GM21619 (cell line): ENCODE results near the gene ADAMTS8.

Experiments used
- ATAC-seq: cut with Tn5 transposase; IDR thresholded peaks from one replicate; pipeline ENCODE4 v1.9.1; 2021; ENCODE audit not compliant: unreplicated experiment

Gene ADAMTS8

DNA sequence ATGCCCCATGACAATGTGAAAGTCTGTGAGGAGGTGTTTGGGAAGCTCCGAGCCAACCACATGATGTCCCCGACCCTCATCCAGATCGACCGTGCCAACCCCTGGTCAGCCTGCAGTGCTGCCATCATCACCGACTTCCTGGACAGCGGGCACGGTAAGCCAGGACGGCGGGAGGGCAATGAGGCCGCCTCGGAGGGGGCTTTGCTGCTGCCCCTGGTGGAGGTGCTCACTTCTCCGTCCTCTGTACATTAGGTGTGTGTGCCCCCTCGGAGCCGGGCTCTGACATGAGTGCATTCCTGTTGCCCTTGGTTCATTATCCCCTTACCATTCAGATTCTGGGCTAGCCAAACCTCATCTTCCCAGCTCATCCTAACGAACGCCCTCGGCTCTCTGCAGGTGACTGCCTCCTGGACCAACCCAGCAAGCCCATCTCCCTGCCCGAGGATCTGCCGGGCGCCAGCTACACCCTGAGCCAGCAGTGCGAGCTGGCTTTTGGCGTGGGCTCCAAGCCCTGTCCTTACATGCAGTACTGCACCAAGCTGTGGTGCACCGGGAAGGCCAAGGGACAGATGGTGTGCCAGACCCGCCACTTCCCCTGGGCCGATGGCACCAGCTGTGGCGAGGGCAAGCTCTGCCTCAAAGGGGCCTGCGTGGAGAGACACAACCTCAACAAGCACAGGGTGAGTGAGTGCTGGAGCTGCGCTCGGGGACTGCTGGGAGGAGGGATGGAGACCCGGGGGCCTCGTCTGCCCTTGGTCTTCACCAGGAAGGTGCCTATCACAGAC is 33.9 kb upstream of the ADAMTS8 start:
- ATAC-seq: no peak

DNA sequence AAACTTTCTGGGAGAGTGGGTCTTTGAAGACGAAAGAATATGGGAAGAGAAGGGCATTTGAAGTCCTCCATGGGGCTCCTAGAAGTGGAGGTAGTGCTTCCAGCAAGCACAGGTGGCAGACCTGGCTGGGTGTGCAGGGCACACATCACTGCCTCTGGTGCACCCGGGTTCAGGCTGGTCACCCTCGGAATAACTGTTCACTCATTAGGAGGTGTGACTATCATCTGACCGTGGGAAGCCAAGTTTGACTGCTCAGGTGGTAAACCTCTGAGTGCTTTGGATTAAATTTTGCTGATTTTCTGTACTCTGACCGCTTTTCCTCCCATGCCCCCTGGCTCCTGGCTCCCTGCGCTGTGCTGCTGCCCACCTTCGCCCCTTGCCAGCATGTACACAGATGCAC is 31.1 kb upstream of the ADAMTS8 start:
- no peak for ATAC-seq

DNA sequence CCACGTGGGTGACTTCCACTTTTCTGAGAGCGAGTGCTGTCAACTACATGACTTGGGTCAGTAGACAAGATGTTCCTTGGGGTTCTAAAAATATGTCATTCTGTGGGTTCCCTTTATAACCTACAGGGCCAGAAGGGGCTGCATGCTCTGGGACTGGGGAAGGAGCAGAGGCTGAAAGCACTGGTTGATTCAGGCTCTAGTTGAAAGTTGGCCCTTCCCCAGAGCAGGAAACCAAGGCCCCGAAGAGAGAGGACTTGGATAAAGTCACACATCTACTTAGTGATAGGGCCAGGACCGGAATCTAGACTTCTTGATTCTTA is 30.0 kb upstream of the ADAMTS8 start:
- ATAC-seq: no peak

DNA sequence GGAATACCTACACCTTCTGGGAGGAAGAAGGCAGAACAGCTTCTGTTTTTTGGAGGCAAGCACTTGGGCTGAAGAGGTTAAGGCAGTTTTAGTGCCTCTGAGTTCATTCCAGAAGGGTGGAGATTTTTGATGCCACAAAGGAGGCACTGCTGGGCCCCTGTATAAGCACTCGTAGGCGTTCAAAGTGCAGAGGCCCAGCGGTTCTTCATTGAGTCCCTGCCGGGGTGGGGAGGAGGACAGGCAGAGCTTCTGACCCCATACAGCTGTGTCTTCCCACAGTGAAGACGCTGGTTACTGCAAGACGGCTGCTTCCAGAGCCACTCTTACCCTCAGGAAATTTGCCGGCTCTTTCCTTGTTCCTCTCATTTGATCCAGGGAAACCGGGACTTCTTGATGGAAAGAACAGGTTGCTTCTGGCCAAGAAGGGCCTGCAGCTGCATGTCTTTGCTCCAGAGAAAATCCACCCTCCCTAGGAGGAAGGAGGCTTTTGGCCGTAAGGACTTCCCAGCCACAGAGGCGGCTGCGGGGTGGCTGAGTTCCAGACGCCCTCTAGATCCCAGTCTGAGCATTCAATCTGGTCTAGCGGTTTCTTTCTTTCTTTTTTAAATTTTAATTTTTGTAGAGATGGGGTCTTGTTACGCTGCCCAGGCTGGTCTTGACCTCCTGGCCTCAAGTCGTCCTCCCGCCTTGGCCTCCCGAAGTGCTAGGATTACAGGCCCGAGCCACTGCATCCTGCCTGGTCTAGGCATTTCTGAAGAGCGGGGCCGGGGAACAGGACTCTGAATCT is 29.4 kb upstream of the ADAMTS8 start:
- no peak for ATAC-seq

DNA sequence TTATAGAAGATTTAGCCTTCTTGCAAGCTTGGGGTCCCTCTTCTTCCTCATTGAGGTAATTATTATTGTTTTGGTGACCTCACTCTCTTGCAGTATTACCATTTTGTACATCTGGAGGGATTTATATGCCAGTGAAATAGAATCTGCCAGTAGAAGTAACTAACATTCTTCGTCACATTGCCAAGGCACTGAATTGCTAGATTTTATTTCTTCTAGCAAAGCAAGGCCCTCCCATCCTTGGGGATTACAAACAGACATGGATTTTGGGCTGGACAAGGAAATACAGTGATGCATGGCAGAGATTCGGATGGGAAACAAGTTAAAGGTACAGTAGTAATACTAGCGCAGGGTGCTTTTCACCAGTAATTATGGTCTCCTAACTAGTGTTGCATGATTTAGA is 27.9 kb upstream of the ADAMTS8 start:
- ATAC-seq: no peak

DNA sequence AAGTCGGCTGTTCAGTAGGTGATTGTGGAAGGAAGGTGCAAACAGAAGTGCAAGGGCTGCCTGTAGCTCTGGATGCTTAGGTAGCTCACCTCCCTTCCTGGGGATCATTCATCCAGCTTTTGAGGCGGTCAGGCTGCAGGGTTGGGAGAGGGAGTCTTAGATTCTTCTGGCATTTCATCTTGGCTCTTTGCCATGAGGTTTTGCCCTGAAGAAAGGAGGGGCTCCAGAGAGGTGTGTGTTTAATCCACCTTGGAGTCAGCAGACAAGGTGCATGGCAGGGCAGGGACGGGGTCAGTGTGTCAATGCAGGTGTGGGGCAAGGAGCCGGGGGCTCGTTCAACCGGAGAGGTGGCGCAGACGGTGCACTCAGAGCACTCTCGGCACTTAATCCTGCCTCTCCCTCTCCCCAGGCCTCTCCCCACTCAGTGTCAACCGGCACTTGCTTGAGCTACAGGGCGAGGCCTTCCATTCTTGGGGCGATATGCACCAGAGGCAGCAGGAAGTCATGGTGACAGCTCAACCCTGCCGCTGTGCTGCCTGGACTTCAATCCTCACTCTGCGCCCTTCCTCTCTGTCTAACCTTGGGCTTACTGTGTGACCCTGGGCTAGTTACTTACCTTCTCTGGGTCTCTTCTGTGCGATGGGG is 27.2 kb upstream of the ADAMTS8 start:
- ATAC-seq: no peak

DNA sequence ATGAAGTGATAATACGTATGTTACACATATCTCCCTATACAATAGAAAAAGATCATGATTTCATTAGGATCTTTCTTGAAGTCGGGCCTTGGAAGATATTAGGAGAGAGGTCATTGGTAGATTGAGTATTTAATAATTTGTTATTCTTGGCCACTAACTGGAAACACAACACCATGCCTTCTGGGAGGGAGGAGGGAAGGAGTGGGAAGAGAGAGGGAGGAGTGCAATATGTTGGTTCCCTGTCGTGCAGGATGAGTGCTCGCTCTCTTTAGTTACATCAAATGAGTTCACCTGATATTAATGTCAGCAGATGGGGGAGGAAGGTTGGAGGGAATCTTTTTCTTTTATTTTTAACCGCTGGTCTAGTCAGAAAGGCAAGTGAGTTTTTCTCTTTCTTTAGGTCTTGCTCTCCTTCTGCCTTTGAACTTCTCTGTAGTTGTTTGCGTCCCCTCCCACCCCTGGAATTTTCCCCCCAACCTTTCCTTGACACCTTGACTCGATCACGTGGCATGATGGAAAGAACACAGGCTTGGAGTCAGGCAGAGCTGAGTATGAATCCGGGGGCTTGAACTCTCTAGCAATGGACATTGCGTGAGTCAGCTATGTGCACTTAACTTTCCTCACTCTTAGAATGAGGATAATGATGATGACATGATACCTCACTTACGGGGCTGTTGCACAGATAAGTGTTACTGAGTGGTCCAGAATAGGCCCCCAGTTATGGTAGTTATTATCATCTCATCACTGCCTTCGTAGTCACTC is 26.3 kb upstream of the ADAMTS8 start:
- ATAC-seq: no peak

DNA sequence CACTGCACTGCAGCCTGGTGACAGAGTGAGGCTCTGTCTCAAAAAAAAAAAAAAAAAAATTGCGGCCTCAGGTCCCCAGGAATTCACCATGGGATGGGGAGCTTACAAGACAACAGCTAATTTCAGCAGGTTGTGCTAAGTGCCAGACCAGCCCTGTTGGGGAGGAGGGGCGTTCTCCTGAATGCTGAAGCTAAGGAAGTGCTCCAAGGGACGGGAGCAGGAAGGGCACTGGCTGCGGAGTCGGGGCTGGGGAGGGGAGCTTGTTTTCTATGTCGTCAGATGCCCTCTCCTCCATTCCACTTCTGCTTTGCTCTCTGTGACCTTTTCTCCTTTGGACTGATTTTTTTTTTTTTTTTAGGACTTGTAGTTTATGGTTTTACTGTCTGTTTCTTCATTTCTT is 24.5 kb upstream of the ADAMTS8 start:
- ATAC-seq: no peak

DNA sequence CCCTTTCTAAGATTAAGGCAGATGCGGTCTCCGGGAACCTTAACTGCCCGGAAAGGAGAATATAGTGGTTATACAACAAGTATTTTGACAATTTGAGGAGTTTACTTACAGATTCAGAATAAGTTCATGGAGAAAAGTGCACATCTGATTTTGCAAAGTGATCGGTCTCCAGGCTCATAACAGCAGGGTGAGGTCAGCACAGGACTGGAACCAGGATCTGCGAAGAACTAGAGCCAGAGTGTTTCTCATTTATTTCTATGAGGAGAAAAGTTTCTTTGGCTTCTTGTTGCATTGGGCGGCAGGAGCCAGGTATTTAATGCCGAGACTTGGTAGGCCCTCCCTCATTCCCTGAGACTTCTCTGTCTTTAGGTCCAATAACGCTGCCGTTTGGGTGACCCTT is 23.8 kb upstream of the ADAMTS8 start:
- no peak for ATAC-seq

DNA sequence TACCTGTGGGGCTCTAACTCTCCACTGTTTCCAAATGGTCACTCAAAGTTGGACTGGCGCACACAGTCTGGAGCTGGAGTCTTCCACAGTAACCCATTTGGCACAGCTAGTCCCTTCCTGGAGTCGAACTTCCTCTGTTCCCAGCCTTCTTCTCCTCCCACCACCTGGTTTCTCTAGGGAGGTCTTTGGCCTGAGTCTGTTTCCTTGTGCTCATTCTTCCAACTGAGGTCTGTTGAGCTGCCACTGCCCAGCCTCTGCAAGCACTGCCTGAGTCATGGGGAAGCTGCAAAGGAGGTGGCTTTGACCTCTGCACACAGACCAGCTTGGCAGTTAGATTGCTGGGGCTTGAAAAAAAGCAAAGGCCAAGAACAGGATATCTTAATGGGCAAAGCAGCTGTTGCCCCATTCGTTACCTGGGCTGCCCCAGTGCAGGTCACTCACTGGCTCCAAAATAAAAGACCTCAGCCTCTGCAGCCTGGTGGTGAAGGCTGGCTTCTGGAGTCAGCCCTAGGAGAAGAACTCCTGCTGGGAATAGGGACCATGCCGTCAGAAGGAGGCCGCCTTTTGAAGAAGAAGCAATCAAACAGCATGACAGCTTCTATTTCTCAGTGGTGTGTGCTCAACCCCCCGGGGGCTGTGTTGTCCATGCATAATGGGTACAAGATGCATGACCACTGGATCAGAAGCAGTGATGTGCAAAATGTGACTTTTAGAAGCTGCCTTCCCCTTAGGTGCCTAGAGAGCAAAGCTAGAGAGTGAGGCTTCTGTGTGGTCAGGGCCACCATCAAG is 23.0 kb upstream of the ADAMTS8 start:
- no peak for ATAC-seq

DNA sequence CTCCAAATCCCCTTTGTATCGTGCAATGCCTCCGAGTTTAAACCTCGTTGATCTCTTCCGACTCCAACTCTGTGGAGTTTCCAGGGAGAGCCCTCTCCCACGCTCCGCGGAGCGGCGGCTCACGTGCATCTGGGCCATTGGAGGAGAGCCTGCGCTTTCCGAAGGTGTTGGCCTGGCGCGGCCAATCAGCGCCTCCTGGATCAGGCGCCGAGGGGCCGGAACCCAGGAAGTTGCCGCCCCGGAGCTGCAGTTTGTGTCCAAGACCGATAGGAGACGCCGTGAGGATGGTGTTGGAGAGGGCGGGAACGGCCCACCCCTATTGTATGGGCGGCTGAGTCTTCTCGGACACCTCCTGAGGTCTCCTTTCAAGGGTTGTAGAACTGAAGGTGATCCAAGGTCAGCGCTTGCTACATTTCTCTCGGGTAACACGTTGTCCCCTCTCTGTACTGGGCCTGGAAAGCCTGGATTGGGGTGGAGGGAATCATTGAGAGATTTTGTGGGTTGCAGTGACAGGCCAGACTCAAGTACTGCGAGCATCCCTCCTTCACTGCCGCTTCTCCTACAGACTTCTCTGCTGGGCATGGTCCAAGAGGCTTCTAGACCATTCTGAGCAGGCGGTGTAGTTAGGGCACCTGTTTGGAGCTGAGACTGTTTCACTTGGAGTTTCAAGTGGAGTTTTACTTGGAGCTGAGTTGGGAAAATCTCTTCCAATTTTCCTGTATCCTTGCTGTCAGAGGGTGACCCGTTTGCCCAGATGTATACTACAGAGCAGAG is 21.8 kb upstream of the ADAMTS8 start:
- ATAC-seq: no peak

DNA sequence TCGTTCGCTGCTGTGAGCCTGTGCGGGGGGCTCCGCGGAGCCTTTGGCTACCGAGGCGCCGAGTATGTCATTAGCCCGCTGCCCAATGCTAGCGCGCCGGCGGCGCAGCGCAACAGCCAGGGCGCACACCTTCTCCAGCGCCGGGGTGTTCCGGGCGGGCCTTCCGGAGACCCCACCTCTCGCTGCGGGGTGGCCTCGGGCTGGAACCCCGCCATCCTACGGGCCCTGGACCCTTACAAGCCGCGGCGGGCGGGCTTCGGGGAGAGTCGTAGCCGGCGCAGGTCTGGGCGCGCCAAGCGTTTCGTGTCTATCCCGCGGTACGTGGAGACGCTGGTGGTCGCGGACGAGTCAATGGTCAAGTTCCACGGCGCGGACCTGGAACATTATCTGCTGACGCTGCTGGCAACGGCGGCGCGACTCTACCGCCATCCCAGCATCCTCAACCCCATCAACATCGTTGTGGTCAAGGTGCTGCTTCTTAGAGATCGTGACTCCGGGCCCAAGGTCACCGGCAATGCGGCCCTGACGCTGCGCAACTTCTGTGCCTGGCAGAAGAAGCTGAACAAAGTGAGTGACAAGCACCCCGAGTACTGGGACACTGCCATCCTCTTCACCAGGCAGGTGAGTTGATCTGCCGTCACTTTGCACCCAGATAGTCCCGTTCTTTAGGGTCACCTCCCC is 21.0 kb upstream of the ADAMTS8 start:
- no peak for ATAC-seq

DNA sequence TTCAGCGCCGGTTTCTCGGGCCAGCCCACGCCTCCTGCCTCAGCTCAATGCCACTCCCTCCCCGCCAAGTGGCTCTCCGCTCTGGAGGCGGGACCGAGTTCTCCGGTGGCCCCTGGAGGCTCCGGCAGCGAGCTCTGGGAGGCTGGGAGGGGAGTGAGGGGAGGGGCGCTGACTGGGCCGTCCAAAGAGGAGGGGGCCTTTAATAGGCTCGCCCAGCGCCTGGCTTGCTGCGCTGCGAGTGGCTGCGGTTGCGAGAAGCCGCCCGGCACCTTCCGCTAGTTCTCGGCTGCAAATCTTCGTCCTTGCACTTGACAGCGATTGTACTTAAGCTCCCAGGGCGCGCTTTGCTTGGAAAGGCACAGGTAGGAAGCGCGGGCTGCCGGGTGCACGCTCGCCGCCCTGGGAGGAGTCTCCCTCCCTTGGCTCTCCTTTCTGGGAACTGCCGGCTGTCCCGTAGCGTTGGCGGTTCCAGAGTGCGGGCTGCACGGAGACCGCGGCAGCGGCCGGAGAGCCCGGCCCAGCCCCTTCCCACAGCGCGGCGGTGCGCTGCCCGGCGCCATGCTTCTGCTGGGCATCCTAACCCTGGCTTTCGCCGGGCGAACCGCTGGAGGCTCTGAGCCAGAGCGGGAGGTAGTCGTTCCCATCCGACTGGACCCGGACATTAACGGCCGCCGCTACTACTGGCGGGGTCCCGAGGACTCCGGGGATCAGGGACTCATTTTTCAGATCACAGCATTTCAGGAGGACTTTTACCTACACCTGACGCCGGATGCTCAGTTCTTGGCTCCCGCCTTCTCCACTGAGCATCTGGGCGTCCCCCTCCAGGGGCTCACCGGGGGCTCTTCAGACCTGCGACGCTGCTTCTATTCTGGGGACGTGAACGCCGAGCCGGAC is 20.3 kb upstream of the ADAMTS8 start, which contains the start of gene ADAMTS15:
Gene ADAMTS15 (plus strand): TSS at position 230 of the 894 bp plus-strand sequence. CDS start 329 bp downstream, at position 559.
- ATAC-seq: no peak

DNA sequence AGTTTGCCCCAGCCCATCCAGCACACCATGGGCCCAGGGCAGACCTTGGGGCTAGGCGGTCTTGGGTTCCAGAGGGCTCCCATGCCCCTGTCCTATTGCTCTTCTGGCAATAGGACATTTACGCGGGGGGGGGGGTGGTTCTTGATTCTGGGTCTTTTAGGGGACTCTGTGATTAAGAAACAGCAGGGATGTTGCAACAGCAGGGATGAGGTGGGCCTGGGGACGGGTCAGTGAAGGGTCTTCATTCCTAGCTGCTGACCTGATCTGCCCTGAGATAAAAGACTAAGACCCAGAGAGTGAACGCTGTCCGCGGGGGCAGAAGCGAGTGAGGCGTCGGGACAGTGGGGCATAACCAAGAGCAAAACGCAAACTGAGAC is 19.6 kb upstream of the ADAMTS8 start:
- no peak for ATAC-seq

DNA sequence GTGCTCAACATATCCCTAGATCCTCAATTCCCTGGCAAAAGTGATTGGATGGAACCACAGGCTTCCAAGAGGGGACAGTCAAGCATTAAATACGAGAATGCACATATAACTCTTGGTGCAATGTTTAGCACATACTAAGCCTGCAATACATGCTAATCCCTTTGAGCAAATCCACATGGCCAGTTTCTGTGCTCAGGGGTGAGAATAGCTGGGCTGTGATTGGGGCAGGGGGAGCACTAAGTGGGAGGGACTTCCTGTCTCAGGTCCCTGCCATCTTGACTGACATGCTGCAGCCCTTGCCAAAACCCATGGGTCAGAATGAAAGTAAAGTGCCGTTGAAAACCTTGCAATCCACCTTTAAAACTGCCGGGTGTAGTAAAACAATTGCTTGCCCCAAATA is 17.4 kb upstream of the ADAMTS8 start:
- no peak for ATAC-seq

DNA sequence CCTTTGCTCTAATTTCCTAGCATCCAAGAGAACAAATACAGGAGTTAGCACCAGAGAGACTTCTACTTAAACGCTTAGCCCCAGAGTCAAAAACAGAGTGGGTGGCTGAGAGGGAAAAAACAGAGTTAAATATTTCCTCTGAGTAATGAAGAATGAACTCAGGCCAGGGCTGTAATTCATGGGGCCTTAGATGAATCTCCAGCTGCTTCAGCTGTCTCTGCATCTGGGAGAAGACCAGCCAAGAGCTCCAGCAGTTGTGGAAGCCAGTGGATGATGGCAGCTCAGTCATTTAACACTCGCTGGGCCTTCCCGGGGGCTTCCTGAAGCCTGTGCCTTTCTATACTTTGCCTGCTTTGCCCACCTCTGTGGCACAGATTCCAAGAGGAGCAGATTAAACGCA is 14.3 kb upstream of the ADAMTS8 start:
- no peak for ATAC-seq

DNA sequence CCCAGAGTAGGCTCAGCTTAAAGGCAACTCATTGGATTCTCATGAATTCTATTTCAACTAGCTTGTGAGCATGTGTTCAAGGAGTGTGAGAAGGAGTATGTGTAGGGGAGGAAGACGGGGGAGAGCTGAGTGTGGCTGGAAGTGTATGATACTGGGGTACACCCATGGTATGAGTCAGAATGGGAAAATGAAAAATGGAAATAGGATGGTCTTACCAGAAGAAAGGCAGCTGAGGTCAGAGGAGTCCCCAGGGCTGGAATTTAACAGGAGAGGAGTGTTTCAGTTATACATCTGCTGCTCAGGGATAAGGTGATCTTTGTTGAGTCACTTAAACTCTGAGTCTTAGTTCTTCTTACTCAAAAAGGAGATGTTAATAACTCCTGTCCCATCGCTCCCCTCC is 13.3 kb upstream of the ADAMTS8 start:
- no peak for ATAC-seq

DNA sequence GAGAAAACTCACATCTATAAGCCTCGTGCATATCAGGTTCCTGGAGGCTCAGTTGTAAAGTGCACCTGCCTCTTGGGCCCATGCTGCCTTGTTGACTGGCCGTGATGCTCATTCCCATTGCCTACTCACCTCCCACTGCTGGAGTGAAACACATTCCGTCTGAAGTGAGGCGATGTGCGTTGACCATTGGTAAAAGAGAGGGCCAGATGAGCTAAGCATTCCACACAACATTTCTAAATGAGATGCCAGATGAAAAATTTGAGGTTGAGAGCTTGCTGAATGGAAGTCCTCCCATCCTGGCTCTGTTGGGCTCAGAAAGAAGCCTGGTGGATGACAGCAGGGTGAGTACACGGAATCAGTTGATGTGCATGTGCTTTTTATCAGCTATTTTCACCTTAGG is 11.5 kb upstream of the ADAMTS8 start:
- no peak for ATAC-seq
